HG03045 (cell line): ENCODE results near the gene LINS1.

ENCODE experiments used
- ATAC-seq: cut with Tn5 transposase; IDR thresholded peaks from one replicate; pipeline ENCODE4 v1.9.1; 2021; ENCODE audit warnings: mild to moderate bottlenecking, moderate library complexity; ENCODE audit not compliant: unreplicated experiment

LINS1 gene

GRCh38 chr15:100602064-100602822 lies at the start of gene LINS1, which contains the start of gene ASB7:
LINS1 (minus strand) TSS chr15:100602184; CDS start chr15:100580842, 21,342 bp downstream.
ASB7 (plus strand) TSS chr15:100602589; CDS start chr15:100612217, 9,628 bp downstream.
- ATAC-seq = peak; percentile 88

GRCh38 chr15:100651253-100651652 lies 49.3 kb upstream of the LINS1 start:
- no peak for ATAC-seq

GRCh38 chr15:100650685-100651084 lies 48.7 kb upstream of the LINS1 start:
- no peak for ATAC-seq

GRCh38 chr15:100648951-100649350 lies 47.0 kb upstream of the LINS1 start:
- no peak for ATAC-seq

GRCh38 chr15:100645671-100646070 lies 43.7 kb upstream of the LINS1 start:
- no peak for ATAC-seq

GRCh38 chr15:100642950-100643338 lies 41.0 kb upstream of the LINS1 start:
- no peak for ATAC-seq

- no peak for ATAC-seq
These were observed 40.4 kb upstream of the LINS1 start for GRCh38 chr15:100642213-100642949.

GRCh38 chr15:100638177-100638730 lies 36.3 kb upstream of the LINS1 start:
- ATAC-seq = no peak

GRCh38 chr15:100635406-100636071 lies 33.6 kb upstream of the LINS1 start:
- ATAC-seq = no peak

- no peak for ATAC-seq
These were observed 31.7 kb upstream of the LINS1 start for GRCh38 chr15:100633763-100634075.

GRCh38 chr15:100631831-100632230 lies 29.8 kb upstream of the LINS1 start:
- no peak for ATAC-seq

- no peak for ATAC-seq
These were observed 26.8 kb upstream of the LINS1 start for GRCh38 chr15:100628746-100629145.

- ATAC-seq = peak; percentile 62
These were observed 25.9 kb upstream of the LINS1 start for GRCh38 chr15:100627789-100628395.

- no peak for ATAC-seq
These were observed 21.3 kb upstream of the LINS1 start for GRCh38 chr15:100623301-100623700.

GRCh38 chr15:100616700-100617099 lies 14.7 kb upstream of the LINS1 start:
- ATAC-seq = no peak

GRCh38 chr15:100615801-100616200 lies 13.8 kb upstream of the LINS1 start:
- ATAC-seq = no peak

GRCh38 chr15:100614918-100615317 lies 12.9 kb upstream of the LINS1 start:
- ATAC-seq = no peak

- no peak for ATAC-seq
These were observed 12.4 kb upstream of the LINS1 start for GRCh38 chr15:100614336-100614735.

GRCh38 chr15:100613208-100613607 lies 11.2 kb upstream of the LINS1 start:
- no peak for ATAC-seq

- no peak for ATAC-seq
These were observed 10.6 kb upstream of the LINS1 start for GRCh38 chr15:100612539-100612938.

GRCh38 chr15:100602823-100603393 lies 924 bp upstream of the LINS1 start:
- ATAC-seq = peak; percentile 39
